ENCODE results near the gene RCN2. TPM values are rescaled to one million over a fixed set of nuclear protein-coding genes. Genes with fewer than 3 reads are reported as not detected.

The RCN2 gene
- total and polyA plus RNA-seq, 2 of the 8 experiments (the other 6 are each of a cell fraction or from before 2014, with no cell fraction given) = 65.6 to 137 TPM

- no peak overlapping the region for H3K4ac ChIP-seq (replicated peaks; ENCODE audit: insufficient read length, low read depth, low read length)
- CTCF ChIA-PET (ENCODE audit: partially characterized antibody) = interaction anchor here (1.3 kb wide), 1 partner anchor 71 kb away, joined by 3 read pairs; no protein-coding TSS in a partner anchor
Measured at GRCh38 chr15:76903251-76903681, 28.3 kb upstream of the RCN2 start.

More at GRCh38 chr15:76903251-76903681, 28.3 kb upstream of the RCN2 start:
- Histone ChIP-seq H3K56ac (replicated peaks; ENCODE audit: insufficient read length, low read depth, low read length) (no peak overlapping the region), H3K4me1 (replicated peaks in 1 of 4; ENCODE audit: control insufficient read depth in 3 of 4, insufficient read depth in 4 of 4, low read length in 3 of 4) (peaks cover 1 to 7% (median 4%) of the 10 kb centered on the region in 4 experiments; a peak in 5 of 7 replicates), H2BK12ac (ENCODE audit: low read depth, low read length) (no peak overlapping the region), H3K9me3 (ENCODE audit: insufficient read depth in 2 of 2, low read depth in 1 of 2, low read length in 1 of 2) (peaks cover 3 to 11% of the 10 kb centered on the region in 2 experiments; a peak in 3 of 4 replicates), H2BK5ac (ENCODE audit: low read depth, low read length) (no peak overlapping the region), H3K9ac (replicated peaks in 1 of 4; ENCODE audit: extremely low read depth in 1 of 4, low read depth in 3 of 4, low read length in 3 of 4) (no peak overlapping the region), H3K79me2 (ENCODE audit: control insufficient read depth in 1 of 2, insufficient read depth in 2 of 2, low read length in 2 of 2) (no peaks in the 10 kb centered on the region), H3K36me3 (ENCODE audit: control insufficient read depth in 2 of 4, insufficient read depth in 4 of 4, low read length in 3 of 4) (no peaks in the 10 kb centered on the region), H4K5ac (ENCODE audit: insufficient read length, low read depth, low read length) (no peak overlapping the region), H2BK20ac (ENCODE audit: low read length) (no peak overlapping the region), H2BK15ac (ENCODE audit: low read length) (no peak overlapping the region), H3K14ac (ENCODE audit: insufficient read length) (no peak overlapping the region), H3K4me2 (ENCODE audit: insufficient read depth in 1 of 2, low read depth in 2 of 2, low read length in 2 of 2) (no peak overlapping the region), H4K20me1 (replicated peaks in 1 of 2; ENCODE audit: control insufficient read depth in 1 of 2, insufficient read depth in 2 of 2, low read length in 2 of 2) (no peaks in the 10 kb centered on the region), H2AFZ (ENCODE audit: low read length) (no peak overlapping the region), H3K79me1 (ENCODE audit: low read depth, low read length) (no peaks in the 10 kb centered on the region), H3K18ac (ENCODE audit: extremely low read depth, low read length) (no peak overlapping the region), H4K91ac (replicated peaks; ENCODE audit: insufficient read length, low read length) (no peak overlapping the region), H2BK120ac (replicated peaks; ENCODE audit: low read depth, low read length) (no peak overlapping the region), H3K4me3 (ENCODE audit: extremely low read depth in 1 of 4, insufficient read depth in 2 of 4, low read depth in 3 of 4, low read length in 4 of 4) (no peak overlapping the region), H3K23ac (ENCODE audit: insufficient read length) (no peak overlapping the region), H3K27ac (ENCODE audit: low read depth, low read length) (no peak overlapping the region), H3K27me3 (replicated peaks in 1 of 4; ENCODE audit: control insufficient read depth in 3 of 4, extremely low read depth in 1 of 4, insufficient read depth in 3 of 4, low read length in 3 of 4) (peaks cover 0 to 4% (median 0%) of the 10 kb centered on the region in 4 experiments; a peak in 2 of 7 replicates), H4K8ac (ENCODE audit: extremely low read depth, insufficient read depth, low read length) (no peak overlapping the region), H3K23me2 (ENCODE audit: low read depth, low read length) (peaks cover 7% of the 10 kb centered on the region), H2AK5ac (ENCODE audit: low read depth, low read length) (no peak overlapping the region)
- FAIRE-seq (no peak), DNase-seq (ENCODE audit: low read depth in 1 of 2, low spot score in 2 of 2) (no peak)
- POLR2A ChIA-PET (ENCODE audit: partially characterized antibody) = interaction anchor here (1.4 kb wide), 1 partner anchor 28 kb away, joined by 3 read pairs; the partner anchor contains the start of gene RCN2
- TF ChIP-seq RAD21 (IDR thresholded peaks at IDR 0.05 in 1 of 2, conservative IDR thresholded peaks at IDR 0.05 in 1 of 2; ENCODE audit: low read depth in 2 of 2, low read length in 2 of 2) (peak; percentile 59 to 69), EZH2 (IDR thresholded peaks at IDR 0.05; ENCODE audit: low read depth, low read length, severe bottlenecking) (no peak), CTCF (IDR thresholded peaks at IDR 0.05; ENCODE audit: control extremely low read depth in 1 of 3, insufficient read depth in 1 of 3, low read depth in 1 of 3, low read length in 3 of 3) (peak in 2 of 3 experiments; percentile 32 to 44; a peak in 2 of 4 replicates), KDM5A (IDR thresholded peaks at IDR 0.05; ENCODE audit: low read length) (no peak), SAP30 (IDR thresholded peaks at IDR 0.05; ENCODE audit: insufficient read depth, insufficient replicate concordance, low read length) (no peak)

All from H1 (cell line).